Fibroblast of lung (primary cell): ENCODE measurements around the gene SRD5A1.

Source experiments
- EZH2 ChIP-seq: IDR thresholded peaks from 2 replicates; pipeline ENCODE4 v1.5.1; 2012; ENCODE audit warnings: low read length, control low read depth, mild to moderate bottlenecking; ENCODE audit errors: missing control alignments
- TF ChIP-seq, protein P1 (sequence below), 2 donors: IDR thresholded peaks in 1 of 2; conservative IDR thresholded peaks in 1 of 2; 1 replicate in 1 of 2; 2 replicates in 1 of 2; pipeline ENCODE4 v1.5.1; 2011 to 2012; ENCODE audit warnings: low read length in 2 of 2, control low read depth in 1 of 2, inconsistent platforms in 1 of 2, low read depth in 1 of 2, mild to moderate bottlenecking in 1 of 2

DNA sequence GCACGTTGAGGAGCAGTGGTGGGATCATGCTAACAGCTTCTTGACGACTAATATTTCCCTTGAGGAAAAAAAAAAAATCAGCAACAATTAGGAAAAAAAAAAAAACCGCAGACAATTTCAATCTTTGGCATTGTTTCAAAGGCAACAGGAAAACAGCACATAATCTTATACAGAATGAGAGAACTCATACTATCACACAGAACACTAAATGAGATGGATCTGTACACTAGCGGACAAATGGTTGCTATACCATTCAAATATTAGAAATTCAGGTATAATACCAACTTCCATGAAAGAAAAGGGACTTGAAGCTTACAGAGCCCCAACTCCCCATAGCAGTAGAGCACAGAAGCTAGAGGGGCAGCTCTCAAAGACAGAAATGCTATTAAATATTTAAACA is 10.0 kb upstream of the SRD5A1 start:
- no peak for TF ChIP-seq EZH2
- TF ChIP-seq, protein P1, sequence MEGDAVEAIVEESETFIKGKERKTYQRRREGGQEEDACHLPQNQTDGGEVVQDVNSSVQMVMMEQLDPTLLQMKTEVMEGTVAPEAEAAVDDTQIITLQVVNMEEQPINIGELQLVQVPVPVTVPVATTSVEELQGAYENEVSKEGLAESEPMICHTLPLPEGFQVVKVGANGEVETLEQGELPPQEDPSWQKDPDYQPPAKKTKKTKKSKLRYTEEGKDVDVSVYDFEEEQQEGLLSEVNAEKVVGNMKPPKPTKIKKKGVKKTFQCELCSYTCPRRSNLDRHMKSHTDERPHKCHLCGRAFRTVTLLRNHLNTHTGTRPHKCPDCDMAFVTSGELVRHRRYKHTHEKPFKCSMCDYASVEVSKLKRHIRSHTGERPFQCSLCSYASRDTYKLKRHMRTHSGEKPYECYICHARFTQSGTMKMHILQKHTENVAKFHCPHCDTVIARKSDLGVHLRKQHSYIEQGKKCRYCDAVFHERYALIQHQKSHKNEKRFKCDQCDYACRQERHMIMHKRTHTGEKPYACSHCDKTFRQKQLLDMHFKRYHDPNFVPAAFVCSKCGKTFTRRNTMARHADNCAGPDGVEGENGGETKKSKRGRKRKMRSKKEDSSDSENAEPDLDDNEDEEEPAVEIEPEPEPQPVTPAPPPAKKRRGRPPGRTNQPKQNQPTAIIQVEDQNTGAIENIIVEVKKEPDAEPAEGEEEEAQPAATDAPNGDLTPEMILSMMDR (conservative IDR thresholded peaks at IDR 0.05 in 1 of 2, IDR thresholded peaks at IDR 0.05 in 1 of 2; ENCODE audit: low read depth in 1 of 2, low read length in 2 of 2) = no peak
